NCI-H2196 treated with DMSO at 0.1 percent for 48 hours (cell line): ENCODE measurements around the gene STEAP3.
A peak's percentile ranks its signal among the peaks of the same experiment; 100 is the strongest.

Source experiments
- DNase-seq: peaks from one replicate; lab custom pipeline; 2025; ENCODE audit not compliant: unreplicated experiment; lab: John Stamatoyannopoulos, UW

Gene STEAP3, protein sequence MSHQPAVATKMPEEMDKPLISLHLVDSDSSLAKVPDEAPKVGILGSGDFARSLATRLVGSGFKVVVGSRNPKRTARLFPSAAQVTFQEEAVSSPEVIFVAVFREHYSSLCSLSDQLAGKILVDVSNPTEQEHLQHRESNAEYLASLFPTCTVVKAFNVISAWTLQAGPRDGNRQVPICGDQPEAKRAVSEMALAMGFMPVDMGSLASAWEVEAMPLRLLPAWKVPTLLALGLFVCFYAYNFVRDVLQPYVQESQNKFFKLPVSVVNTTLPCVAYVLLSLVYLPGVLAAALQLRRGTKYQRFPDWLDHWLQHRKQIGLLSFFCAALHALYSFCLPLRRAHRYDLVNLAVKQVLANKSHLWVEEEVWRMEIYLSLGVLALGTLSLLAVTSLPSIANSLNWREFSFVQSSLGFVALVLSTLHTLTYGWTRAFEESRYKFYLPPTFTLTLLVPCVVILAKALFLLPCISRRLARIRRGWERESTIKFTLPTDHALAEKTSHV

GRCh38 chr2:119223521-119224390 lies at the start of gene STEAP3:
TSS of gene STEAP3 (plus strand) at chr2:119223834. CDS start at chr2:119231013, 7,179 bp downstream.
- DNase-seq = peak; percentile 65

DNA sequence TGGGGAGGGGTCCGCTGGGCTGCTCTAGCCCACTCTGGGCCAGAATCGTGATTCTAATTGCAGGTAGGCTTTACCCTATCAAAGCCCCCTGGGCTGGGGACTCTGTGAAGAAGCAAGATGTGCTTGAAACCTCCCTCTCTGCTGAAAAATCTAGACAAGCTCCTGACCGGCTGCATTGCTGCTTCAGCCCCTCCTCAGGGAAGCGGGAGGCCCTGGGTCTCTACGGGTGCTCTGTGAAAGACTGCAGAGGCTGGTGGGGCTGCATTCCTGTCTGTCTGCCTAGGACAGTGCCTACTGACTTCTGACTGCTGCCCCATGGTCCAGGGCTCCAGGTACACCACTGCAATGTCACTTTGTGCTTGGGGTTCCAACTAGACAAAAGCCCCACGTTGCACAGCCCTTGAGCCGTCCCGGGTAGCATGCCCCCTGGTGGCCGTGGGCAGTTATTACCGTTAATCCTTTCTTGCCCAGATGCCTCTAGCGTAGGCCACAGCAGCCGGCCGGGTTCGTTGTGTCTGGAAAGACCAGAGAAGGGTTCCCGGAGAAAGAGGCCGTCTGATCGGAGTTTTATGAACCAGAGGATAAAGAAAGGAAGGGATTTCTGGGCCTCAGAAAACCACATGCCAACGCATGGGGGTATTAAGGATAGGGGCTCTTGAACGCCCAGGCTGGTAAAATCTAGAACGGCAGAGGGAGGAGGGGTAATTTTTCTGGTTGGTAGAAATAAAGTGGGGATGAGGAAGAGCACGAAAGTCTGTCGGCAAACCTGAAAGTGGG lies 49.2 kb upstream of the STEAP3 start:
- DNase-seq = no peak

GRCh38 chr2:119174993-119175347 lies 48.7 kb upstream of the STEAP3 start:
- no peak for DNase-seq

DNA sequence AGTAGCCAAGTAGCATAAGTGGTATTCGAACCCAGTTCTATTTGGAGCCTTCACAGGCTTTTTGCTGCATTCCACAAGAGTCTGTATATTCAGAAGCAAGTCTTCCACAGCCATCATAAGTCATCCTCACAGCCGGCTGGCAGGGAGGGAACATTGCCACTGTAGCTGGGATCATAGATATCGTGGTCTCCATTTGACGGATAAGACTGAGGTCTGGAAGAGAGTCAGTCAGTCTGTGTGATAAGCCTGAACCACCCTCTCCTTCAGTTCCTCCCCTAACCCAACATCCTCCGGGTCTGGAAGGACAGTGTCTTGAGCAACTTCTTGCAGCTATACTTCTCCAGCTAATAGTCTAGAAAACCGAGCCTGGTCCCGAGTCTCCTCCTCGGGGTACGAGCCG lies 48.1 kb upstream of the STEAP3 start:
- no peak for DNase-seq

GRCh38 chr2:119177171-119177837 lies 46.3 kb upstream of the STEAP3 start:
- no peak for DNase-seq

- no peak for DNase-seq
These were observed 45.8 kb upstream of the STEAP3 start for GRCh38 chr2:119177838-119178190.

GRCh38 chr2:119178776-119179175 lies 44.9 kb upstream of the STEAP3 start:
- DNase-seq = no peak

- no peak for DNase-seq
These were observed 44.4 kb upstream of the STEAP3 start for GRCh38 chr2:119179202-119179601.

DNA sequence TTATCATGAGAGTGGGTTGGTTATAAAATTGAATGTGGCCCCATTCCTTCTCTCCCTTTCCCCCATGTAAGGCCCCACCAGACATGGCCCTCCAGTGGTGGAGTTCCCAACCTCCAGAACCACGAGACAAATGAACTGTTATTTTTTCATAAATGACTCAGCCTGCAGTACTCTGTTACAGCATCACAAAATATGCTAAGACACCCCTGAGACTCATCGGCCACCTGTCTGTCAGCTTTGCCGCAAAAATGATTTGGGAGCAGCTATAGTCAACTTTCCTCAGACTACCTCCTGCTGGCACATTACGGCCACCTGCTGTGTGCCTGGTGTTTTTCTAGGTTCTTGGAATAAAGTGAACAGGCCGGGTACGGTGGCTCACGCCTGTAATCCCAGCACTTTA lies 43.6 kb upstream of the STEAP3 start:
- DNase-seq = no peak

DNA sequence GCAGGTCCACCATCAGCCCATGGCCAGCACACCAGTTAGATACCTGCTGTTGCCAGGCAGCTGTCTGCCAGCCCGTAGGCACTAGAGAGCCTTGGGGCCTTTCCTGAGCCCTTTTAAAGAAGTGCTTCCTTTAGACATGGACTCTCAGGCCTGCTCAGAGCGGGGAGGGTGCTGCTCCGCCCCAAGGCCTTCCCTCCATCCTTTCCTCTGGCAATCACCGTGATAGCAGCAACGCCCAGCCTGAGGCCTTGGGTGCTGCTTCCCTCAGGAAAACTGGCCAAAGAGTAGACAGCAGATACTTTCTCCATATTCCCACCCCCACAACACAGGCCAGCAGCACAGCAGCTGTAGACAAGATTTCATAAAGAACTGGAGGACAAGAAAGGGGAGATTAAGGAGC lies 42.7 kb upstream of the STEAP3 start:
- no peak for DNase-seq

DNA sequence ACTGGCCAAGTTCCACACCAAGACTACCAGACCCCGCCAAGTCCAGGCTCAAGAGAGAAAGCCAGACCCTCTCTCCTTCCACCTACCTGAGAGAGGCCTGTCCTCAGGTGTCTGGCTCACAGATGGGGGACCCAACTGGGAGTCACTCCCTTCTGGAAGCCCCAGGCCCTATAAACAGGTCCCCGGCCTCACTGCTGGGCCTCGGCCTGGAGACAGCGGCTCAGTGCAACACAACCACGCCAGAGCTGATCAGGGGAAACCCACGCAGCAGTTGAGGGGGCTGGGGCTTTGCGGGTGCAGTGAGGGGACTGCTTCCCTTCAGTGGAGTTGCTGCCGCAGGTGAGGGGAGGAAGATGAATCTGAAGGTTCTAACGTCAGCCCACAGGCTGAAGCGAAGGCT lies 42.2 kb upstream of the STEAP3 start:
- no peak for DNase-seq

GRCh38 chr2:119181791-119182445 lies 41.7 kb upstream of the STEAP3 start:
- DNase-seq = no peak

GRCh38 chr2:119184512-119184911 lies 39.1 kb upstream of the STEAP3 start:
- DNase-seq = no peak

DNA sequence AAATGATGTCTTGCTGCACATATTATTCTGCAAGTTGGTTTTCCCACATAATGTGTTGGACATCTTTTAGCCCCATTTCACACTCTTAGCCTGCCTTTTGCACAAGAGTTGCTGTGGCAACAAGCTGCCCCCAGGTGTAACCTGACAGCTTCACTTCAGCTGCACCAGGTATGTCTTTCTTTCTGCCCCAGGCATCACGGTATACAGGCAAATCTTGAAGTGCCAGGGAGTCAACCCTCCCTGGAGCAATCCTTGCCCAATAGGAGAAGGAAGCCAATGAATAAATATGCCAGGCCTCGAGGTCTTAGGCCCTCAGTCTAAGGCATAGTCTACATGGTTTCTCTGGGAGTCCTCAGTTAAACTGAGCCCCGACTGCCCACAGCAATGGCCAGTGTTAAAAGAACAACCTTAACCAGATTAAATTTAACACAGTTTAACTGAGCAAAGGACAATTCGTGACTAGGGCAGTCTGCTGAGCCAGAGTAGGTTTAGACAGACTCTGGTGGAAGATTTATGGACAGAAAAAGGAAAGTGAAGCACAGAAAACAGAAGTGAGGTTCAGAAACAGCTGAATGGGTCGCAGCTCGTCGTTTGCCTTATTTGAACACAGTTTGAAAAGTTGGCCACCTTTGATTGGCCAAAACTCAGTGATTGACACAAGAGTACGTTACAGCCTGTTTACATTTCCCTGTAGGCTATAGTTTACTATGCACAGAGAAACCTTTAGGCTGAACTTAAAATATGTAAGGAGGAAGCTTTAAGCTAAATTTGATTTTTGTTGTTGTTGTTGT lies 33.1 kb upstream of the STEAP3 start:
- no peak for DNase-seq

- no peak for DNase-seq
These were observed 30.7 kb upstream of the STEAP3 start for GRCh38 chr2:119192893-119193292.

- DNase-seq = no peak
These were observed 28.6 kb upstream of the STEAP3 start for GRCh38 chr2:119195001-119195400.

DNA sequence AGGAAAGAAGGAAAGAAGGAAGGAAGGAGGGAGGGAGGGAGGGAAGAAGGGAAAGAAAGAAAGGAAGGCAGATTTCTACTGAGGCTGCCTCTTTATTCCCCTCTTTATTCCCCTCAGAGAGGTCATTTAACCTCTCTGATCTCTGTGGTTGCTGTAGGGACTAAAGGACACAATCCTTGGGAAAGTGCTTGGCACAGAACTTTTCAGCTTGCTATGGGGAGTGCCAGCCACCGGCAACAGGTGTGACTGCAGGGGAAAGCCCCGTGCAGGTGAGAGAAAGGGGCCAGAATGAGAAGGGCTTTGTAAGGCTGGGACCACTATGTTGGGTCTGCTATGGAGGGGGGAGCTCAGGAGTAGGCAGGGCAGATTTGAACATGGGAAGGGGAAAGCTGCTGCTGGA lies 27.7 kb upstream of the STEAP3 start:
- DNase-seq = no peak

GRCh38 chr2:119196301-119197125 lies 27.1 kb upstream of the STEAP3 start:
- no peak for DNase-seq

GRCh38 chr2:119197126-119197405 lies 26.6 kb upstream of the STEAP3 start:
- no peak for DNase-seq
